ENCODE results near the gene RNF123. TPM values are rescaled to one million over a fixed set of nuclear protein-coding genes. Genes with fewer than 3 reads are reported as not detected.

The RNF123 gene
- total RNA-seq, 1 experiment from 2014 or later = 23.1 TPM

- Histone ChIP-seq H3K4me1 (ENCODE audit: control insufficient read depth, insufficient read depth, low read length) (no peaks in the 10 kb centered on the region), H3K36me3 (ENCODE audit: control insufficient read depth, insufficient read depth, low read length) (no peaks in the 10 kb centered on the region), H3K9me3 (ENCODE audit: control insufficient read depth, insufficient read depth, low read depth, low read length) (no peaks in the 10 kb centered on the region), H3K4me3 (ENCODE audit: low read depth in 2 of 2, low read length in 2 of 2) (no peak overlapping the region), H3K27ac (ENCODE audit: low read length) (no peak overlapping the region), H3K27me3 (ENCODE audit: control insufficient read depth, insufficient read depth, low read length) (no peaks in the 10 kb centered on the region)
- no TSS peak for BruUV-seq (replicated peaks)
- intact Hi-C loops (cut with micrococcal nuclease; ENCODE audit: unreplicated experiment) = no loop called here
- POLR2A ChIA-PET = no interaction called here
- DNase-seq (ENCODE audit: low read depth, low spot score) = no peak
- TF ChIP-seq REST (IDR thresholded peaks at IDR 0.05; ENCODE audit: insufficient read depth in 1 of 2, low read depth in 2 of 2, low read length in 1 of 2) (no peak), POLR2AphosphoS5 (IDR thresholded peaks at IDR 0.05; ENCODE audit: low read depth, low read length) (no peak), SIN3A (IDR thresholded peaks at IDR 0.05; ENCODE audit: borderline replicate concordance, insufficient read depth, low read depth, low read length) (no peak), TCF7L2 (IDR thresholded peaks at IDR 0.05; ENCODE audit: low read depth, low read length) (no peak), CTCF (IDR thresholded peaks at IDR 0.05) (no peak)
- no peak for ATAC-seq
- in situ Hi-C loops (cut with HindIII; ENCODE audit: low pct_unique_long_range_greater_than_20kb, low sequenced_read_pairs) = no loop called here
- CTCF ChIA-PET = no interaction called here
Observed at GRCh38 chr3:49641921-49642707, 47.2 kb upstream of the RNF123 start.

DNA sequence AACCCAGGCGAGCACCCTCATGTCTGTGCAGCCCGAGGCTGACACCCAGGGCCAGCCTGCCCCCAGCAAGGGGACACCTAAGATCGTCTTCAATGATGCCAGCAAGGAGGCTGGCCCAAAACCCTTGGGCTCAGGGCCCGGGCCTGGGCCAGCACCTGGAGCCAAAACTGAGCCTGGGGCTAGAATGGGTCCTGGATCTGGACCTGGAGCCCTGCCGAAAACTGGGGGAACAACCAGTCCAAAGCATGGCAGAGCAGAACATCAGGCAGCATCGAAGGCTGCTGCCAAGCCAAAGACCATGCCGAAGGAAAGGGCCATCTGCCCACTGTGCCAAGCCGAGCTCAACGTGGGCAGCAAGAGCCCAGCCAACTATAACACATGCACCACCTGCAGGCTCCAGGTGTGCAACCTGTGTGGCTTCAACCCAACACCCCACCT, 46.6 kb upstream of the RNF123 start:
- in situ Hi-C loops (cut with HindIII; ENCODE audit: low pct_unique_long_range_greater_than_20kb, low sequenced_read_pairs) = no loop called here
- no TSS peak for BruUV-seq (replicated peaks)
- intact Hi-C loops (cut with micrococcal nuclease; ENCODE audit: unreplicated experiment) = no loop called here
- ChIA-PET CTCF (no interaction called here), POLR2A (no interaction called here)
- no peak overlapping the region for H3K4me3 ChIP-seq (ENCODE audit: low read depth in 2 of 2, low read length in 2 of 2)
- DNase-seq (ENCODE audit: low read depth, low spot score) (no peak), ATAC-seq (no peak)
- H3K27me3 ChIP-seq (ENCODE audit: control insufficient read depth, insufficient read depth, low read length) = no peaks in the 10 kb centered on the region
- no peaks in the 10 kb centered on the region for H3K4me1 ChIP-seq (ENCODE audit: control insufficient read depth, insufficient read depth, low read length)
- TF ChIP-seq REST (IDR thresholded peaks at IDR 0.05; ENCODE audit: insufficient read depth in 1 of 2, low read depth in 2 of 2, low read length in 1 of 2) = no peak
- TF ChIP-seq POLR2AphosphoS5 (IDR thresholded peaks at IDR 0.05; ENCODE audit: low read depth, low read length) = no peak
- no peak for TF ChIP-seq SIN3A (IDR thresholded peaks at IDR 0.05; ENCODE audit: borderline replicate concordance, insufficient read depth, low read depth, low read length)
- no peak for TF ChIP-seq TCF7L2 (IDR thresholded peaks at IDR 0.05; ENCODE audit: low read depth, low read length)
- no peak for TF ChIP-seq CTCF (IDR thresholded peaks at IDR 0.05)
- no peaks in the 10 kb centered on the region for H3K9me3 ChIP-seq (ENCODE audit: control insufficient read depth, insufficient read depth, low read depth, low read length)
- no peaks in the 10 kb centered on the region for H3K36me3 ChIP-seq (ENCODE audit: control insufficient read depth, insufficient read depth, low read length)
- no peak overlapping the region for H3K27ac ChIP-seq (ENCODE audit: low read length)

All from Panc1 (cell line).